Keratinocyte (primary cell): ENCODE data around the gene NUP210. TPM values are rescaled to one million over a fixed set of nuclear protein-coding genes. Genes with fewer than 3 reads are reported as not detected.

Experiments used
- DNase-seq: peaks from one replicate; pipeline ENCODE4 v3.0.0-alpha.2; 2011; ENCODE audit warnings: low read depth, missing footprints, low spot score
- FAIRE-seq: peaks from 2 replicates; lab custom pipeline; 2011; peaks lifted over from hg19 to GRCh38; lab: Jason Lieb, UNC
- H2AFZ ChIP-seq: 2 replicates; pipeline ENCODE4 v1.6.0; 2012; ENCODE audit warnings: low read length, control low read depth, inconsistent platforms; ENCODE audit not compliant: control insufficient read depth
- H3K27ac ChIP-seq: 2 replicates; pipeline ENCODE4 v1.5.1; 2011; ENCODE audit warnings: low read length; ENCODE audit not compliant: control insufficient read depth, insufficient read depth
- H3K27me3 ChIP-seq: 3 replicates; pipeline ENCODE4 v1.6.0; 2011; ENCODE audit warnings: low read length; ENCODE audit not compliant: control insufficient read depth, insufficient read depth; ENCODE audit errors: extremely low read depth
- H3K36me3 ChIP-seq, 2 experiments: 2 replicates in 1 of 2; 3 replicates in 1 of 2; pipeline ENCODE4 v1.5.1; 2011; ENCODE audit warnings: low read length in 2 of 2, mild to moderate bottlenecking in 1 of 2; ENCODE audit not compliant: control insufficient read depth in 2 of 2, insufficient read depth in 2 of 2; ENCODE audit errors: extremely low read depth in 1 of 2
- H3K4me1 ChIP-seq: 3 replicates; pipeline ENCODE4 v1.5.1; 2011; ENCODE audit warnings: low read length; ENCODE audit not compliant: control insufficient read depth, insufficient read depth; ENCODE audit errors: extremely low read depth
- H3K4me2 ChIP-seq: 3 replicates; pipeline ENCODE4 v1.6.0; 2011; ENCODE audit warnings: low read depth, low read length; ENCODE audit not compliant: control insufficient read depth, insufficient read depth; ENCODE audit errors: extremely low read depth
- H3K4me3 ChIP-seq, 3 experiments: fragments of 200-600 bp in 1 of 3; sonication (generic) in 1 of 3; 2 replicates in 2 of 3; 3 replicates in 1 of 3; pipeline ENCODE4 v1.5.1; 2011 to 2016; ENCODE audit warnings: low read length in 3 of 3, mild to moderate bottlenecking in 3 of 3, control low read depth in 2 of 3, inconsistent platforms in 1 of 3, low read depth in 1 of 3, mixed read lengths in 1 of 3, mixed run types in 1 of 3, moderate library complexity in 1 of 3; ENCODE audit not compliant: control insufficient read depth in 2 of 3, insufficient read depth in 2 of 3; ENCODE audit errors: extremely low read depth in 1 of 3
- H3K79me2 ChIP-seq: 2 replicates; pipeline ENCODE4 v1.6.0; 2012; ENCODE audit warnings: low read length; ENCODE audit not compliant: control insufficient read depth, insufficient read depth
- H3K9ac ChIP-seq: 3 replicates; pipeline ENCODE4 v1.6.0; 2011; ENCODE audit warnings: low read length; ENCODE audit not compliant: control insufficient read depth, insufficient read depth; ENCODE audit errors: extremely low read depth
- H3K9me1 ChIP-seq: 3 replicates; pipeline ENCODE4 v1.6.0; 2011; ENCODE audit warnings: low read length; ENCODE audit not compliant: control insufficient read depth, insufficient read depth; ENCODE audit errors: extremely low read depth
- H3K9me3 ChIP-seq: 2 replicates; pipeline ENCODE4 v1.5.1; 2012; ENCODE audit warnings: low read depth, low read length; ENCODE audit not compliant: control insufficient read depth
- H4K20me1 ChIP-seq: 3 replicates; pipeline ENCODE4 v1.6.0; 2011; ENCODE audit warnings: low read length; ENCODE audit not compliant: control insufficient read depth, insufficient read depth; ENCODE audit errors: extremely low read depth
- EZH2 ChIP-seq: IDR thresholded peaks from one replicate; pipeline ENCODE4 v1.6.1; 2012; ENCODE audit warnings: inconsistent platforms, mild to moderate bottlenecking, low read length, moderate library complexity
- dilution Hi-C: fragments of 300-500 bp; cut with MboI; formaldehyde crosslinking; loops from one replicate; pipeline ENCODE4 v1.7.0; 2020; ENCODE audit warnings: low sequenced_read_pairs; ENCODE audit not compliant: extremely low pct_ligation_motif_present
- polyA plus RNA-seq, 5 experiments: library from polyadenylated mRNA; depleted of rRNA in 3 of 5; stranded (reverse) in 3 of 5; stranded (forward) in 1 of 5; unstranded in 1 of 5; fragments of >200 nt; gene quantifications; 1 replicate in 1 of 5; 2 replicates in 3 of 5; 3 replicates in 1 of 5; pipeline versions ENCODE4 v1.2.1 to v1.2.3, GENCODE V29; 2011 to 2012; ENCODE audit warnings: missing spikeins in 2 of 5, low read depth in 1 of 5, low replicate concordance in 1 of 5
- TF ChIP-seq, protein P1 (sequence below), 3 experiments: IDR thresholded peaks in 1 of 3; conservative IDR thresholded peaks in 1 of 3; optimal IDR thresholded peaks in 1 of 3; 2 replicates in 2 of 3; 3 replicates in 1 of 3; pipeline versions ENCODE3 to v1.5.1; 2011; ENCODE audit warnings: low read length in 3 of 3, mild to moderate bottlenecking in 3 of 3, moderate library complexity in 2 of 3, control low read depth in 1 of 3, inconsistent platforms in 1 of 3; ENCODE audit not compliant: insufficient read depth in 2 of 3; ENCODE audit errors: extremely low read depth in 1 of 3

The NUP210 gene
- polyA plus RNA-seq, 1 donor (not counting 4 experiments of a cell fraction or from before 2014, with no cell fraction given) = 0.01 TPM

DNA sequence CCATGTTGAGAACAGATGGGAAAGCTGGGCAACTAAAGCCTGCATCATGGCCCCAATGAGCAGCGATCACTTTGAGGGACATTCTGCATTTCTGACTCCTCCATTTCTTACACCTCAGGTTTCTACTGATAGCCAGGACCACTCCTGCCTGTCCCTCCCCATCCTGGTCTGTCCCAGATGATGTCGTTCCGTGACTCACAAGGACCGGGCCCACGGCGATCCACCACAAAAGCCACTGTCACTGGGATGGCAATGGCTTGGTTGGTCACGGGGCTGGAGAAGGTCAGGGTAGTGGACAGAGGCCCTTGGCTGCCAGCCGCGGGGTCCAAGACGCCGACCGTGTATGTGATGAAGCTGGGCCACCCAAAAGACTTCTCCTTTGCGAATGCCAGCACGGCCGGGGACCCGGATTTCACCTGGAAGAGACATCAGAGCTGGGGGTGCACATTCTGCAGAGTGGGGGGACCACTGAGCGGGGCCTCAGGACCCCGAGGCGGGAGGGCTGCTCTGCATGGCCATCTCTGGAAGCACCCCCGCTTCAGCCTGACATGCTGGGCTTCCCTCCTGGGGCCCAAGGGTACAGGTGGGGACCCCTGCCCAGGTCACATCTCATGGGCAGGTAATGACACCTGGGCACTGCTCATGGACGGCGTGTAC is 100.4 kb downstream of the NUP210 start:
- no peak for FAIRE-seq
- H3K4me1 ChIP-seq = peaks cover 5% of the 10 kb centered on the region

GRCh38 chr3:13318626-13319470 is 101.3 kb downstream of the NUP210 start:
- TF ChIP-seq, protein P1, sequence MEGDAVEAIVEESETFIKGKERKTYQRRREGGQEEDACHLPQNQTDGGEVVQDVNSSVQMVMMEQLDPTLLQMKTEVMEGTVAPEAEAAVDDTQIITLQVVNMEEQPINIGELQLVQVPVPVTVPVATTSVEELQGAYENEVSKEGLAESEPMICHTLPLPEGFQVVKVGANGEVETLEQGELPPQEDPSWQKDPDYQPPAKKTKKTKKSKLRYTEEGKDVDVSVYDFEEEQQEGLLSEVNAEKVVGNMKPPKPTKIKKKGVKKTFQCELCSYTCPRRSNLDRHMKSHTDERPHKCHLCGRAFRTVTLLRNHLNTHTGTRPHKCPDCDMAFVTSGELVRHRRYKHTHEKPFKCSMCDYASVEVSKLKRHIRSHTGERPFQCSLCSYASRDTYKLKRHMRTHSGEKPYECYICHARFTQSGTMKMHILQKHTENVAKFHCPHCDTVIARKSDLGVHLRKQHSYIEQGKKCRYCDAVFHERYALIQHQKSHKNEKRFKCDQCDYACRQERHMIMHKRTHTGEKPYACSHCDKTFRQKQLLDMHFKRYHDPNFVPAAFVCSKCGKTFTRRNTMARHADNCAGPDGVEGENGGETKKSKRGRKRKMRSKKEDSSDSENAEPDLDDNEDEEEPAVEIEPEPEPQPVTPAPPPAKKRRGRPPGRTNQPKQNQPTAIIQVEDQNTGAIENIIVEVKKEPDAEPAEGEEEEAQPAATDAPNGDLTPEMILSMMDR (optimal IDR thresholded peaks at IDR 0.05 in 1 of 3, IDR thresholded peaks at IDR 0.05 in 1 of 3, conservative IDR thresholded peaks at IDR 0.05 in 1 of 3; ENCODE audit: extremely low read depth in 1 of 3, insufficient read depth in 2 of 3, low read length in 3 of 3) = no peak
- TF ChIP-seq EZH2 = no peak
- H3K79me2 ChIP-seq = no peaks in the 10 kb centered on the region
- dilution Hi-C loops = no loop called here
- H3K9ac ChIP-seq = no peak overlapping the region
- FAIRE-seq (no peak), DNase-seq (no peak)
- H3K27me3 ChIP-seq = peaks cover 9% of the 10 kb centered on the region
- H3K36me3 ChIP-seq = no peaks in the 10 kb centered on the region
- H3K9me3 ChIP-seq = no peaks in the 10 kb centered on the region
- no peaks in the 10 kb centered on the region for H4K20me1 ChIP-seq
- H3K4me1 ChIP-seq = peaks cover 5% of the 10 kb centered on the region
- no peak overlapping the region for H3K4me3 ChIP-seq
- no peak overlapping the region for H2AFZ ChIP-seq
- no peaks in the 10 kb centered on the region for H3K9me1 ChIP-seq
- H3K27ac ChIP-seq = no peak overlapping the region
- no peak overlapping the region for H3K4me2 ChIP-seq

More for the DNA sequence above, 100.4 kb downstream of the NUP210 start:
- Histone ChIP-seq H3K9me3 (no peaks in the 10 kb centered on the region), H3K27me3 (peaks cover 15% of the 10 kb centered on the region), H3K79me2 (no peaks in the 10 kb centered on the region), H3K9ac (no peak overlapping the region), H3K4me3 (no peak overlapping the region), H4K20me1 (no peaks in the 10 kb centered on the region), H3K36me3 (no peaks in the 10 kb centered on the region), H3K9me1 (no peaks in the 10 kb centered on the region), H3K4me2 (no peak overlapping the region), H2AFZ (no peak overlapping the region), H3K27ac (no peak overlapping the region)
- no peak for TF ChIP-seq EZH2
- TF ChIP-seq, protein P1 (optimal IDR thresholded peaks at IDR 0.05 in 1 of 3, IDR thresholded peaks at IDR 0.05 in 1 of 3, conservative IDR thresholded peaks at IDR 0.05 in 1 of 3; ENCODE audit: extremely low read depth in 1 of 3, insufficient read depth in 2 of 3, low read length in 3 of 3) = no peak
- DNase-seq = no peak
- dilution Hi-C loops = no loop called here
